Vein endothelial cell (primary cell): ENCODE measurements around the gene TRIM2. TPM values are rescaled to one million over a fixed set of nuclear protein-coding genes. Genes with fewer than 3 reads are reported as not detected.

Experiments used
- small RNA-seq: library from RNA; depleted of rRNA; stranded (forward); fragments of <200 nt; gene quantifications from one replicate; pipeline ENCODE3, GENCODE V24; 2012
- total RNA-seq: library from RNA; depleted of rRNA; stranded (reverse); fragments of >200 nt; gene quantifications from 2 replicates; pipeline ENCODE4 v1.2.3, GENCODE V29; 2012

The TRIM2 gene
- 9.5 and 18.0 TPM in 2 replicates for total RNA-seq

DNA sequence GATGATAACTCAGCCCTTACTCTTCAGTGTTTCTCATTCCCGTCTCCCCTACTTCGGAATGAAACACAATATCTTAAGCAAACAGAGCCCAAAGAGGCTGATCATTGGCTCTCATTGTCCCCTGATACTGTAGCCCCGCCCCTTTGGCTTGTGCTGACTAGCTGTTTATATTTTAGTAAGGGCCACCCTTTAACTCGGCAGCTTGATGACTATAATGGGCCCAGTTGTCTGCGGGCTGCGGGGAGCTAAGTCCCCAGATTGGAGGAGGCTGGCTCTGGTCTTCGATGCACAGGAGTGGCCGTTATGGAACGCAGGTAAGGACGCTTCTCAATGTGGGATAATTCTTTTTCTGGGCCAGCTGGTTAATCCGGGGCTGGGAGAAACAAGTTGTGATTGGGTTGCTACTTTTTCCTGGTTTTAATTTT is at the start of gene TRIM2:
TRIM2 (plus strand) TSS at position 197 of the 425 bp plus-strand sequence; CDS start at position 285, 88 bp downstream.

DNA sequence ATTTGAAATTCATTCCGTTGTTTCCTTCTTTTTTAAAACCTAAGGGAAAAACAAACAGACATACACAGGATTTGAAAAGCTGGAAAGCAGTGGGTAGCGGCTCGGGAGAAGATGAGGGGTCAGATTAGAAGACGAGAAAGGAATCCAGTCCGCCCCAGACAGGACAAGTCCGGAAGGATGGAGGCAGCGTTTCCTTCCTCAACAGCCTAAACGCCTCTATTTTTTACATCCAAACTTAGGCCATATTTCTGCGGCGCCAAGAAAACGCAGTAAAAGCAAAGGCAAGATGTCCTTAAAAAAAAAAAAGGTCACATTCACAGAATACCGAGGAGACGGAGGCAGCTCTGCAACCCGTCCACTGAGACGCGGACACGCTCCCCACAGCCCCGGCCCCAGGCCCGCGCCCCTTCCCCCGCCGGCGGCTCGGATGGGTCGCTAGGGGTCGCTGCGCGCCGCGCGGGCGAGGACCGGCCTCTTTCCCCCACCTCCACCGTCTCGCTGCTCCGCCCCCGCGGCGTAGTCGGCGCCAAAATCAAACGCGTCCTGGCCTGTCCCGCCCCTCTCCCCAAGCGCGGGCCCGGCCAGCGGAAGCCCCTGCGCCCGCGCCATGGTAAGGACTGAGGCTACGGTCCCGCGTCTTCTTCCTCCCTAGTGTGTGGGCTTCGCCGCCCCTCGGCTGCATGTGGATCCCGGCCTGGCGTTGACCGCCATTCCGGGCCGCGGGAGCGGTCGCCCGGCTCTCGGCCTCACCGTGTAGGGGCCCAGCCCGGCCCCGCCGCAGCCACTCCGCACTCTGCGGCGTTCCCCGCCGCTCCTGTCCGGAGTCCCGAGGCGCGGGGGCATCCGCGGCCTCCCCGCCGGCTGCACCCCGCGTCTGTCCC is 140.1 kb downstream of the TRIM2 start, which contains the start of gene MND1:
MND1 (plus strand) TSS at position 558 of the 881 bp plus-strand sequence; CDS start at position 608, 50 bp downstream.

Small RNA genes lying within 50 kb of the gene (small RNA-seq; reads per million reads assigned to genes)
- gene RF00019 (not detected), gene RN7SL419P (not detected), gene RNU6-1196P (not detected)

Other genes with a start within 250 kb of the TRIM2 start
- gene MND1, start 140.2 kb downstream of the TRIM2 start, total RNA-seq = 0.98 and 2.4 TPM in 2 replicates